Measurements from ENCODE around the gene ACAN.

DNA sequence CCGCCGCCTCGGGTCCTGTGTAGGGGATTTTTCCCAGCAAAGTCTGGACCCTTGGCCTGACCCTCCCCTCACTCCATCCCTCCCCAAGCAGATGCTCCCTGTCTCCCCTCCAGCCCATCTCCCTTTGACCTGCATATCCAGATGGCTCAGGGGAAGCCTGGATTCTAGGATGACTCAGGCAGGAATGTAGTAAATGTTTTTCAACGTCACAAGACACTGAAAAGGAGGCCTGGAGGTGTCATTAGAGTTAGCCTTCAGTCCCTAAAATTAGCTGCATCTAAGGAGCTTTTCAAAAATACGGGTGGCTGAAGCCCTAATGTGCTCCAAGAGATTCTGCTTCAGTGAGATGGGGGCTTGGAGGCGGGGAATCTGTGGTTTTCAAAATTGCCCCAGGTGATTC, 7.2 kb downstream of the ACAN start:
- TF ChIP-seq POLR2AphosphoS5 (IDR thresholded peaks at IDR 0.05; ENCODE audit: borderline replicate concordance, low read depth, low read length) (no peak), EZH2 (IDR thresholded peaks at IDR 0.05) (no peak), FOXP2 (optimal IDR thresholded peaks at IDR 0.05; ENCODE audit: control extremely low read depth, extremely low read length, insufficient read depth) (no peak)

Measured in SK-N-MC (cell line).